OCI-LY3 (cell line): Measurements from ENCODE around the gene SLC12A4.
A peak's percentile ranks its signal among the peaks of the same experiment; 100 is the strongest.
"Not testable (repeated sequence)": the region's sequence is repeated elsewhere in the genome, so short reads cannot be mapped to it uniquely, and the experiment has no call there.

Source experiments
- H2AFZ ChIP-seq: fragments of 200-600, 300-600 bp; shearing (Covaris generic); 2 replicates; pipeline ENCODE4 v1.6.0; 2014; ENCODE audit warnings: antibody characterized with exemption, low read depth, low read length
- H3K27ac ChIP-seq: fragments of 200-600, 300-600 bp; sonication (generic); 2 replicates; pipeline ENCODE4 v1.5.1; 2014; ENCODE audit warnings: mild to moderate bottlenecking, low read length, moderate library complexity, mixed read lengths
- H3K27me3 ChIP-seq: fragments of 200-600, 300-600 bp; sonication (generic); 2 replicates; pipeline ENCODE4 v1.6.1; 2014; ENCODE audit warnings: low read depth, low read length, mixed read lengths
- H3K36me3 ChIP-seq: fragments of 200-600, 300-600 bp; sonication (generic); replicated peaks from 2 replicates; pipeline ENCODE3; 2014; ENCODE audit warnings: low read depth, low read length, mixed read lengths
- H3K4me1 ChIP-seq: fragments of 300-600, 200-600 bp; sonication (generic); 2 replicates; pipeline ENCODE4 v1.6.1; 2014; ENCODE audit warnings: low read length, mixed read lengths
- H3K4me2 ChIP-seq: fragments of 200-600, 300-600 bp; sonication (generic); 2 replicates; pipeline ENCODE4 v1.6.1; 2014; ENCODE audit warnings: low read length, mixed read lengths
- H3K4me3 ChIP-seq: fragments of 300-600, 200-600 bp; sonication (generic); 2 replicates; pipeline ENCODE4 v1.5.1; 2014; ENCODE audit warnings: antibody characterized with exemption, mild to moderate bottlenecking, low read length, moderate library complexity
- H3K79me2 ChIP-seq: fragments of 300-600, 200-600 bp; shearing (Covaris generic); 2 replicates; pipeline ENCODE4 v1.6.1; 2014; ENCODE audit warnings: mild to moderate bottlenecking, low read length, mixed read lengths
- H3K9ac ChIP-seq: fragments of 300-600, 200-600 bp; shearing (Covaris generic); 2 replicates; pipeline ENCODE4 v1.6.0; 2014; ENCODE audit warnings: mild to moderate bottlenecking, low read length, moderate library complexity
- H3K9me3 ChIP-seq: fragments of 200-600, 300-600 bp; shearing (Covaris generic); 2 replicates; pipeline ENCODE4 v1.6.1; 2014; ENCODE audit warnings: low read length, mixed read lengths; ENCODE audit not compliant: insufficient read depth
- H4K20me1 ChIP-seq: fragments of 200-600, 300-600 bp; sonication (generic); 2 replicates; pipeline ENCODE4 v1.6.1; 2016; ENCODE audit warnings: low read length, mixed read lengths; ENCODE audit not compliant: insufficient read depth
- CTCF ChIP-seq: fragments of 200-600, 300-600 bp; sonication (generic); IDR thresholded peaks from 2 replicates; pipeline ENCODE4 v1.5.1; 2014; ENCODE audit warnings: antibody characterized with exemption, low read length, low read depth
- EZH2phosphoT487 ChIP-seq: fragments of 200-600 bp; shearing (Covaris generic); IDR thresholded peaks from 2 replicates; pipeline ENCODE4 v1.6.1; 2018; ENCODE audit warnings: antibody characterized with exemption, mixed run types, low read depth

The SLC12A4 gene

GRCh38 chr16:67968400-67969253 lies at the start of gene SLC12A4:
Gene SLC12A4 (minus strand): TSS chr16:67968637. CDS start chr16:67968553, 84 bp downstream.
- H3K27ac ChIP-seq, result peak within 1 kb of the TSS; percentile 33
- H3K9ac ChIP-seq, result peak within 1 kb of the TSS; percentile 77
- H3K4me1 ChIP-seq, result peaks cover 12% of the 10 kb centered on the region; the same call in 1 of the 2 replicates
- H3K9me3 ChIP-seq, result no peaks in the 10 kb centered on the region
- TF ChIP-seq CTCF (no peak), EZH2phosphoT487 (no peak)
- peaks cover 2% of the 10 kb centered on the region for H3K36me3 ChIP-seq
- peaks cover 14% of the 10 kb centered on the region for H3K79me2 ChIP-seq
- H4K20me1 ChIP-seq, result peaks cover 20% of the 10 kb centered on the region
- peak within 1 kb of the TSS; percentile 69; the same call in 1 of the 2 replicates for H2AFZ ChIP-seq
- peak within 1 kb of the TSS; percentile 86 for H3K4me2 ChIP-seq
- H3K27me3 ChIP-seq, result no peaks in the 10 kb centered on the region
- peak within 1 kb of the TSS; percentile 83 for H3K4me3 ChIP-seq

- Histone ChIP-seq H3K4me1 (no peaks in the 10 kb centered on the region), H3K36me3 (no peaks in the 10 kb centered on the region), H4K20me1 (no peaks in the 10 kb centered on the region), H3K4me3 (no peak within 1 kb of the TSS), H2AFZ (no peak within 1 kb of the TSS), H3K27ac (no peak within 1 kb of the TSS), H3K9me3 (no peaks in the 10 kb centered on the region), H3K4me2 (no peak within 1 kb of the TSS), H3K27me3 (no peaks in the 10 kb centered on the region), H3K9ac (no peak within 1 kb of the TSS), H3K79me2 (no peaks in the 10 kb centered on the region)
- TF ChIP-seq EZH2phosphoT487, result no peak
- no peak for TF ChIP-seq CTCF
Observed at GRCh38 chr16:68015681-68016080, 47.2 kb upstream of the SLC12A4 start, which contains the start of gene DPEP2NB. Gene DPEP2NB (minus strand): TSS chr16:68015911. CDS start chr16:68015770, 141 bp downstream.

- Histone ChIP-seq H4K20me1 (no peaks in the 10 kb centered on the region), H3K27ac (no peak overlapping the region), H3K9ac (no peak overlapping the region), H3K36me3 (no peaks in the 10 kb centered on the region), H3K4me2 (no peak overlapping the region), H3K79me2 (no peaks in the 10 kb centered on the region), H3K27me3 (no peaks in the 10 kb centered on the region), H2AFZ (no peak overlapping the region), H3K9me3 (no peaks in the 10 kb centered on the region), H3K4me3 (no peak overlapping the region), H3K4me1 (no peaks in the 10 kb centered on the region)
- no peak for TF ChIP-seq CTCF
- TF ChIP-seq EZH2phosphoT487, result no peak
Observed at GRCh38 chr16:68013440-68013839, 45.0 kb upstream of the SLC12A4 start.

- H3K79me2 ChIP-seq, H3K9me3 ChIP-seq, H3K4me3 ChIP-seq, H3K9ac ChIP-seq, H3K36me3 ChIP-seq, H3K27me3 ChIP-seq, H4K20me1 ChIP-seq, H2AFZ ChIP-seq, H3K4me2 ChIP-seq, H3K27ac ChIP-seq, H3K4me1 ChIP-seq: not testable (repeated sequence)
Observed at GRCh38 chr16:68009872-68010271, 41.4 kb upstream of the SLC12A4 start.
